ENCODE results near the gene HCAR3.
"Not testable (repeated sequence)": the region's sequence is repeated elsewhere in the genome, so short reads cannot be mapped to it uniquely, and the experiment has no call there.

DNA sequence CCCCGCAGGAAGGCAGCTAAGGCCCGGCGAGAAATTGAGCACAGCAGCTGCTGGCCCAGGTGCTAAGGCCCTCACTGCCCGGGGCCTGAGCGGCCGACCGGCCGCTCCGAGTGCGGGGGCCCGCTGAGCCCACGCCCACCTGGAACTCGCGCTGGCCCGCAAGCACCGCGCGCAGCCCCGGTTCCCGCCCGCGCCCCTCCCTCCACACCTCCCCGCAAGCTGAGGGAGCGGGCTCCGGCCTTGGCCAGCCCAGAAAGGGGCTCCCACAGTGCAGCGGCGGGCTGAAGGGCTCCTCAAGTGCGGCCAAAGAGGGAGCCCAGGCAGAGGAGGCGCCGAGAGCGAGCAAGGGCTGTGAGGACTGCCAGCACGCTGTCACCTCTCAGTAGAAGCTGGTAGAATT is 39.8 kb downstream of the HCAR3 start:
- not testable (repeated sequence) for TF ChIP-seq CTCF (IDR thresholded peaks at IDR 0.05; ENCODE audit: insufficient read depth, low read length); GABPA (IDR thresholded peaks at IDR 0.05; ENCODE audit: low read depth)
- TF ChIP-seq, protein P1, sequence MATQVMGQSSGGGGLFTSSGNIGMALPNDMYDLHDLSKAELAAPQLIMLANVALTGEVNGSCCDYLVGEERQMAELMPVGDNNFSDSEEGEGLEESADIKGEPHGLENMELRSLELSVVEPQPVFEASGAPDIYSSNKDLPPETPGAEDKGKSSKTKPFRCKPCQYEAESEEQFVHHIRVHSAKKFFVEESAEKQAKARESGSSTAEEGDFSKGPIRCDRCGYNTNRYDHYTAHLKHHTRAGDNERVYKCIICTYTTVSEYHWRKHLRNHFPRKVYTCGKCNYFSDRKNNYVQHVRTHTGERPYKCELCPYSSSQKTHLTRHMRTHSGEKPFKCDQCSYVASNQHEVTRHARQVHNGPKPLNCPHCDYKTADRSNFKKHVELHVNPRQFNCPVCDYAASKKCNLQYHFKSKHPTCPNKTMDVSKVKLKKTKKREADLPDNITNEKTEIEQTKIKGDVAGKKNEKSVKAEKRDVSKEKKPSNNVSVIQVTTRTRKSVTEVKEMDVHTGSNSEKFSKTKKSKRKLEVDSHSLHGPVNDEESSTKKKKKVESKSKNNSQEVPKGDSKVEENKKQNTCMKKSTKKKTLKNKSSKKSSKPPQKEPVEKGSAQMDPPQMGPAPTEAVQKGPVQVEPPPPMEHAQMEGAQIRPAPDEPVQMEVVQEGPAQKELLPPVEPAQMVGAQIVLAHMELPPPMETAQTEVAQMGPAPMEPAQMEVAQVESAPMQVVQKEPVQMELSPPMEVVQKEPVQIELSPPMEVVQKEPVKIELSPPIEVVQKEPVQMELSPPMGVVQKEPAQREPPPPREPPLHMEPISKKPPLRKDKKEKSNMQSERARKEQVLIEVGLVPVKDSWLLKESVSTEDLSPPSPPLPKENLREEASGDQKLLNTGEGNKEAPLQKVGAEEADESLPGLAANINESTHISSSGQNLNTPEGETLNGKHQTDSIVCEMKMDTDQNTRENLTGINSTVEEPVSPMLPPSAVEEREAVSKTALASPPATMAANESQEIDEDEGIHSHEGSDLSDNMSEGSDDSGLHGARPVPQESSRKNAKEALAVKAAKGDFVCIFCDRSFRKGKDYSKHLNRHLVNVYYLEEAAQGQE (IDR thresholded peaks at IDR 0.05; ENCODE audit: insufficient replicate concordance, low read depth): not testable (repeated sequence)

Data from HL-60 (cell line).